ENCODE measurements around the gene L2HGDH.

GRCh38 chr14:50312734-50313054 lies 665 bp upstream of the L2HGDH start:
- TF ChIP-seq TEAD4 (IDR thresholded peaks at IDR 0.05; ENCODE audit: low read length) (no peak), TEAD4 (CRISPR knock-in tag; IDR thresholded peaks at IDR 0.05; ENCODE audit: borderline replicate concordance) (no peak), CTCF (IDR thresholded peaks at IDR 0.05 in 2 of 3, conservative IDR thresholded peaks at IDR 0.05 in 1 of 3; ENCODE audit: insufficient read depth in 2 of 3, low read depth in 1 of 3, low read length in 3 of 3) (no peak), ARID3B (CRISPR knock-in tag; IDR thresholded peaks at IDR 0.05; ENCODE audit: borderline replicate concordance) (no peak), STAT5B (CRISPR knock-in tag; IDR thresholded peaks at IDR 0.05) (no peak), NFYB (IDR thresholded peaks at IDR 0.05; ENCODE audit: extremely low read depth, insufficient read length) (no peak), GTF2E2 (tag; IDR thresholded peaks at IDR 0.05) (no peak), STAT6 (CRISPR knock-in tag; IDR thresholded peaks at IDR 0.05) (no peak), LARP7 (IDR thresholded peaks at IDR 0.05) (no peak), HDAC6 (IDR thresholded peaks at IDR 0.05; ENCODE audit: low read depth, low read length) (no peak), CHCHD3 (CRISPR knock-in tag; IDR thresholded peaks at IDR 0.05) (no peak)
- TF ChIP-seq, protein P1, sequence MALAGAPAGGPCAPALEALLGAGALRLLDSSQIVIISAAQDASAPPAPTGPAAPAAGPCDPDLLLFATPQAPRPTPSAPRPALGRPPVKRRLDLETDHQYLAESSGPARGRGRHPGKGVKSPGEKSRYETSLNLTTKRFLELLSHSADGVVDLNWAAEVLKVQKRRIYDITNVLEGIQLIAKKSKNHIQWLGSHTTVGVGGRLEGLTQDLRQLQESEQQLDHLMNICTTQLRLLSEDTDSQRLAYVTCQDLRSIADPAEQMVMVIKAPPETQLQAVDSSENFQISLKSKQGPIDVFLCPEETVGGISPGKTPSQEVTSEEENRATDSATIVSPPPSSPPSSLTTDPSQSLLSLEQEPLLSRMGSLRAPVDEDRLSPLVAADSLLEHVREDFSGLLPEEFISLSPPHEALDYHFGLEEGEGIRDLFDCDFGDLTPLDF (CRISPR knock-in tag; IDR thresholded peaks at IDR 0.05), result no peak
